Nucleus accumbens (tissue), 56 donors: Measurements from ENCODE around the gene SSBP1.
"Not testable (repeated sequence)": the region's sequence is repeated elsewhere in the genome, so short reads cannot be mapped to it uniquely, and the experiment has no call there.

ENCODE experiments used
- DNase-seq, 56 donors: peaks; one replicate each; lab custom pipeline; 2025; lab: John Stamatoyannopoulos, UW

The SSBP1 gene

DNA sequence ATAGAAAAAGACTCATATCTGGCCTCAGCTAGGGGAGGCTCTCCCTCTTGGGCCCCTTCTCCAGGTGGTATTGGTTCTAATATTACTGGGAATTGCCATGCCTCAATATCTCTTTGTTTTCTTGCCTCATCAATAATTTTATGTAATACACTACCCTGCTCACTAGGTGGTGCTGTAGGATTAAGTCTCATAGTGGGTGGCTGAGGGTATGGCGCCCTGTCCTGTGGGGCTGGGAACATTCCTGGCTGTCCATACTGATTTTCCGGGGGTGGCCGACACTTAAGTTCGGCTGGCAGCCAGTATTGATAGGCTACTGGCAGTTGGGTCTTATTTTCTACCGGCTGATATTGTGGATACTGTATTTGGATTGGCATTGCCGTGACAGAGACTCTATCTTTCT, 16.8 kb downstream of the SSBP1 start:
- DNase-seq, result no peak

- no peak for DNase-seq
Measured at GRCh38 chr7:141763797-141764196, 25.6 kb downstream of the SSBP1 start, which contains the start of gene TAS2R3. TSS of gene TAS2R3 (plus strand) at chr7:141764097. CDS start at chr7:141764159, 62 bp downstream.

- DNase-seq, result not testable (repeated sequence)
Measured at GRCh38 chr7:141770083-141770583, 32.0 kb downstream of the SSBP1 start.

DNA sequence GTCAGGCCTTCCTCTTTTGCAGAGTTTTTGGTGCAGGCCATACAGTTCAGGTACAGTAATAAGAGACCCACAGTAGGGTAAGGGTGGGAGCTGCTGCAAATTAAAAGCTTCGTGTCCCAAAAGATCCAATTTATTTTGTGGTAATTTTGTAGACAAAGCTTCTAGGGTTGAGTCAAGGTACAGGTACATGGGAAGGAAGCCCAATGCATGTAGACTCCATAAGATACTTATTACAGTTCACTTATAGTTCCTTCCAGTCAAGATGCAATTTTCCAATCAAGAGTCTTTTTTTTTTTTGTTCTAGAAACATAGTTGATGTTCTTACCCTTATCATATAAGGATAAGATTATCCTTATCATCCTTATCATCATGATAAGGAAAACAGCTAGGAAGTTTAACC, 38.2 kb downstream of the SSBP1 start, which contains the start of gene TAS2R4:
TSS of gene TAS2R4 (plus strand) at position 301 of the 400 bp plus-strand sequence. CDS start 1,815 bp downstream, outside the sequence.
- no peak for DNase-seq

DNA sequence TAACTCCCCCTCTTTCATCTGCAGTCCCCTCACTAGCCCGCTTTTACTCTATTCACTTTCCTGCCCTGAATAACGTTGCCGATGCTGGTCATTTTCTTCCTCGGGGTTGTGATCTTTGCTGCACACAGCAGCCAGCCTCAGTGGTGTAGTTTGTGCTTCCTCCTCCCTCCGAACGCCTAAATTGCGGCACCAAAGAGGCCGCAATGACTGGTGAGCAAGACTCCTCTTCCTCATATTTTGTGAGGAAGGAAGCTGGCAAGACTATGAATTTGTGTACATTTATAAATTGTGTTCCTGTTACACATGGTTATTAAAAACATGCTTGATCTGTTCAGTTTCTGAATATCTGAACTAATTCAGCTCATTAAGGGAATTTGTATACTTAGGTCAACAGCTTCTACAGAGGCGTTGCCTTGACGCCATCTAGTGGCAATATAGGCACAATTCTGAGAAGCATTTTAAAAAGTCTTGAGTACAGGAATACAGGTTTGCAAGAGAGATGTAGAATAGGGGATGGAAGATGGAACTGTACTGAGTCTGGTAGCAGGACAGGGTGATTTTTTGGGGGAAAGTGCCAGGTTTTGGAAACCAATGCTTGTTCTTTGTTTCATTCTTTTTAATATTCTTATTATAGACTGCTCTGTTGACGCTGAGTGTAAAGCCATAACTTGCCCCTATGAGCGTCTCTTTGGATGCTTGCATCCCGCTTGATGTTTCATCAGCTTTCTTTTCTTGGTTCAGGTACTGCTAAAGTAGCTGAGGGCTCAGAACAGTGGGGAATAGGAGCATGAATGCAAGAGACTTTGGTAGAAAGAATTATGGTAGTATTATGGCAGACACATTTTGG, 47.8 kb downstream of the SSBP1 start:
- peak in 16 of 56 donors; percentile 1 to 48 (median 4) for DNase-seq

GRCh38 chr7:141788296-141788695, 50.1 kb downstream of the SSBP1 start:
- no peak for DNase-seq

DNA sequence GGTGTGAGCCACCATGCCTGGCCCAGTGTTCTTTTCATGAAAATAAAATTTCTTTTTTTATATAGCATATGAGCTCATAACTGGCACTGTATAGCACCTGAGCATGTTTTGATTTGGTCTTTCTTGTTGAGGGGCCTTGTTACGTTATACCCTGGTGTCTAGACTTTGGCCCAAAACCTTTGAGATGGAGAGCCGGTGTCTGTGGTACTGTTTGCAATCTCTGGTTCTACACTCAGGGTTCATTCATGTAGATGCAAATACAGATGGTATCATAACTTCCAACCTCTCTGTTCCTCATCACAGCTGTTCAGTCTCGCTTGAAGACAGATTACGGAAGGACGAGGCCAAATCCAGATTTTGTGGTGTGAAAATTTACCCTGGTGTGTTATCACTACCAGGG, 51.8 kb downstream of the SSBP1 start, which contains the start of gene TAS2R5:
TSS of gene TAS2R5 (plus strand) at position 301 of the 400 bp plus-strand sequence. CDS start 145 bp downstream, outside the sequence.
- DNase-seq, result no peak

DNA sequence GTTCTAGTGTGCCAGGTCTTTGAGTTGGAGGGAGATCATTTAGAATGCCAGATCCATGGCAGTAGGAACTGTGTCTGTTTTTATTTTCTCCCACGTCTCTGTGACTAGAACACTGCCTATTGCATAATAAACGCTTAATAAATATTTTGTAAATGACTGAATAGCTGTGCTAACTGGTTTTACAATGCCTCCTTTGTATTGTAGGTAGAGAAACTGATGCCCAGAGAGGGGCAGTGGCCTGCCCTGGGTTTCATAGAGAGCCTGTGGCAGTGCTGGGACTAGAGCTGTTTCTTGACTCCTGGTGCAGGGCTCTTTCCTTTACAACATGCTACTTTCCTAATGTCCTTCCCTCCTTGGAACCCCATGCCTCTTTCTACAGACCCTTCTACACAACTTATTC, 54.4 kb downstream of the SSBP1 start:
- DNase-seq, result peak in 1 of 56 donors; percentile 3
